ENCODE data around the gene SPTBN4. TPM values are rescaled to one million over a fixed set of nuclear protein-coding genes. Genes with fewer than 3 reads are reported as not detected.
A peak's percentile ranks its signal among the peaks of the same experiment; 100 is the strongest.

SPTBN4 gene
- total RNA-seq, 1 experiment from 2014 or later = 1.9 TPM

- peaks cover 33% of the 10 kb centered on the region for H3K79me2 ChIP-seq (ENCODE audit: low read length)
- H3K27me3 ChIP-seq (ENCODE audit: low read length) = no peaks in the 10 kb centered on the region
- peak; percentile 93 for DNase-seq
- peaks cover 8% of the 10 kb centered on the region; the same call in 1 of the 2 replicates for H3K36me3 ChIP-seq (ENCODE audit: low read depth, low read length)
- intact Hi-C loops (cut with micrococcal nuclease) = loop anchor here (2.0 to 5.0 kb wide), 2 partner anchors 22 to 74 kb away; partner anchors contain the start of genes C19orf47 and PLD3
- peak overlapping the region; percentile 70 for H3K27ac ChIP-seq (ENCODE audit: low read length)
- no peaks in the 10 kb centered on the region for H4K20me1 ChIP-seq (ENCODE audit: low read length)
- H3K4me3 ChIP-seq (ENCODE audit: low read length) = peak overlapping the region; percentile 76
- no peaks in the 10 kb centered on the region for H3K9me3 ChIP-seq (ENCODE audit: low read length)
- CTCF ChIA-PET = interaction anchor here (0.6 to 1.5 kb wide), 9 partner anchors 18 to 500 kb away, joined by 3 to 8 read pairs (median 4); partner anchors contain the start of genes C19orf47, PLD3 and SERTAD3
- H3K9ac ChIP-seq (ENCODE audit: low read length) = peak overlapping the region; percentile 75
- H3K4me2 ChIP-seq (ENCODE audit: low read length) = peak overlapping the region; percentile 90
- H3F3A ChIP-seq (ENCODE audit: low read length, unreplicated experiment) = no peaks in the 10 kb centered on the region
- TF ChIP-seq, protein P1, sequence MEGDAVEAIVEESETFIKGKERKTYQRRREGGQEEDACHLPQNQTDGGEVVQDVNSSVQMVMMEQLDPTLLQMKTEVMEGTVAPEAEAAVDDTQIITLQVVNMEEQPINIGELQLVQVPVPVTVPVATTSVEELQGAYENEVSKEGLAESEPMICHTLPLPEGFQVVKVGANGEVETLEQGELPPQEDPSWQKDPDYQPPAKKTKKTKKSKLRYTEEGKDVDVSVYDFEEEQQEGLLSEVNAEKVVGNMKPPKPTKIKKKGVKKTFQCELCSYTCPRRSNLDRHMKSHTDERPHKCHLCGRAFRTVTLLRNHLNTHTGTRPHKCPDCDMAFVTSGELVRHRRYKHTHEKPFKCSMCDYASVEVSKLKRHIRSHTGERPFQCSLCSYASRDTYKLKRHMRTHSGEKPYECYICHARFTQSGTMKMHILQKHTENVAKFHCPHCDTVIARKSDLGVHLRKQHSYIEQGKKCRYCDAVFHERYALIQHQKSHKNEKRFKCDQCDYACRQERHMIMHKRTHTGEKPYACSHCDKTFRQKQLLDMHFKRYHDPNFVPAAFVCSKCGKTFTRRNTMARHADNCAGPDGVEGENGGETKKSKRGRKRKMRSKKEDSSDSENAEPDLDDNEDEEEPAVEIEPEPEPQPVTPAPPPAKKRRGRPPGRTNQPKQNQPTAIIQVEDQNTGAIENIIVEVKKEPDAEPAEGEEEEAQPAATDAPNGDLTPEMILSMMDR (conservative IDR thresholded peaks at IDR 0.05; ENCODE audit: low read depth, low read length) = peak; percentile 81
- TF ChIP-seq EZH2 (IDR thresholded peaks at IDR 0.05; ENCODE audit: low read length, unreplicated experiment) = no peak
- ATAC-seq = peak; percentile 70
- no peaks in the 10 kb centered on the region for H3K9me2 ChIP-seq (replicated peaks; ENCODE audit: low read length)
- POLR2A ChIA-PET (ENCODE audit: unreplicated experiment) = interaction anchor here (0.8 to 1.0 kb wide), 2 partner anchors 12 to 45 kb away, joined by 4 to 9 read pairs; partner anchors contain the start of gene BLVRB
- TSS peak; percentile 82 for BruUV-seq (replicated peaks)
- peak overlapping the region; percentile 79 for H2AFZ ChIP-seq (ENCODE audit: low read length)
- H3K4me1 ChIP-seq (ENCODE audit: insufficient read depth, low read length) = peaks cover 10% of the 10 kb centered on the region
Measured at GRCh38 chr19:40420766-40421765, 45.7 kb upstream of the SPTBN4 start.

DNA sequence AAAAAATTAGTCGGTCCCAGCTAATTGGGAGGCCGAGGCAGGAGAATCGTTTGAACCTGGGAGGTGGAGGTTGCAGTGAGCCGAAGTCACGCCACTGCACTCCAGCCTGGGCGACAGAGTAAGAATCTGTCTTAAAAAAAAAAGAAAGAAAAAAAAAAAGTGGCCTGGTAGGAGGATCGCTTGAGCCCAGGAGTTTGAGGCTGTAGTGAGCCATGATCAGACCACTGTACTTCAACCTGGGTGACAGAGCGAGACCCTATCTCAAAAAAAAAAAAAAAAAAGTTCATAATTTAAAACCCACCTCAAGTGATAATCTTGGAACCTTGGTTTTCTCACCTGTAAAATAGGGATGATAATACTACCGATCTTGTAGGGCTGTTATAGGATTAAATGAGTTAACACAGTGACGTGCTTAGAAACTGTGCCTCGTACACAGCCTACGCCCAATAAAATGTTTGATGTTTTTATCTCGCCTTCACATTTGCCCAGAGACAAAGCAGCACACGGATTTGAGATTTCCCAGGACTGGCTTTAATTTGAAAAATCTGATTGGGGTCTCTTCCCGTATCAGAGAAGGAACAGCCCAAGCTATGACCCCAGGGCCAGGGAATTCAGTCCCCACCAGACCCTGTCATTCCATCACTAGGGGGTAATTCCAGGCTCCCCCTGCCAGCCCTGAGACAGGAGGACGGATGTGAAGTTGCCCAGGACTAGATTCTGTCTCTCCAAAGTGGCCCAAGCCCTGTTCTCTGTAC lies 44.6 kb upstream of the SPTBN4 start:
- CTCF ChIA-PET = no interaction called here
- peaks cover 8% of the 10 kb centered on the region; the same call in 1 of the 2 replicates for H3K36me3 ChIP-seq (ENCODE audit: low read depth, low read length)
- POLR2A ChIA-PET (ENCODE audit: unreplicated experiment) = no interaction called here
- H2AFZ ChIP-seq (ENCODE audit: low read length) = no peak overlapping the region
- intact Hi-C loops (cut with micrococcal nuclease) = loop anchor here (2.0 to 5.0 kb wide), 2 partner anchors 21 to 75 kb away; partner anchors contain the start of genes C19orf47 and PLD3
- peaks cover 12% of the 10 kb centered on the region for H3K4me1 ChIP-seq (ENCODE audit: insufficient read depth, low read length)
- no peak for DNase-seq
- peak overlapping the region; percentile 75; the same call in 1 of the 2 replicates for H3K9ac ChIP-seq (ENCODE audit: low read length)
- no peaks in the 10 kb centered on the region for H4K20me1 ChIP-seq (ENCODE audit: low read length)
- no peaks in the 10 kb centered on the region for H3K27me3 ChIP-seq (ENCODE audit: low read length)
- no peak overlapping the region for H3K27ac ChIP-seq (ENCODE audit: low read length)
- H3K9me3 ChIP-seq (ENCODE audit: low read length) = no peaks in the 10 kb centered on the region
- no peak overlapping the region for H3K4me3 ChIP-seq (ENCODE audit: low read length)
- peak overlapping the region; percentile 90; the same call in 1 of the 2 replicates for H3K4me2 ChIP-seq (ENCODE audit: low read length)
- no peak for ATAC-seq
- no TSS peak for BruUV-seq (replicated peaks)
- TF ChIP-seq EZH2phosphoT487 (IDR thresholded peaks at IDR 0.05; ENCODE audit: borderline replicate concordance, low read length) (no peak), EZH2 (IDR thresholded peaks at IDR 0.05; ENCODE audit: low read length, unreplicated experiment) (no peak)
- TF ChIP-seq, protein P1 (conservative IDR thresholded peaks at IDR 0.05; ENCODE audit: low read depth, low read length) = no peak
- H3K79me2 ChIP-seq (ENCODE audit: low read length) = peaks cover 33% of the 10 kb centered on the region
- H3K9me2 ChIP-seq (replicated peaks; ENCODE audit: low read length) = no peaks in the 10 kb centered on the region
- H3F3A ChIP-seq (ENCODE audit: low read length, unreplicated experiment) = no peaks in the 10 kb centered on the region
